Fibroblast of skin of abdomen (primary cell): ENCODE results near the gene KRTAP4-12. TPM values are rescaled to one million over a fixed set of nuclear protein-coding genes. Genes with fewer than 3 reads are reported as not detected.
A peak's percentile ranks its signal among the peaks of the same experiment; 100 is the strongest.
"Not testable (repeated sequence)": the region's sequence is repeated elsewhere in the genome, so short reads cannot be mapped to it uniquely, and the experiment has no call there.

ENCODE experiments used
- DNase-seq: peaks from one replicate; pipeline ENCODE4 v3.0.0-alpha.2; 2013
- polyA plus RNA-seq, 2 experiments: library from polyadenylated mRNA; unstranded; fragments of 120-200 nt; gene quantifications; one replicate each; pipeline ENCODE4 v1.2.1, GENCODE V29; 2013; ENCODE audit not compliant: insufficient read length in 2 of 2

KRTAP4-12 gene
- not detected for polyA plus RNA-seq (2013, experiment 1 of 2; ENCODE audit: insufficient read length)
- not detected for polyA plus RNA-seq (2013, experiment 2 of 2; ENCODE audit: insufficient read length)

GRCh38 chr17:41123991-41124371, at the start of gene KRTAP4-12:
Gene KRTAP4-12 (minus strand): TSS chr17:41124182. CDS start chr17:41124122, 60 bp downstream.
- DNase-seq, result not testable (repeated sequence)

DNA sequence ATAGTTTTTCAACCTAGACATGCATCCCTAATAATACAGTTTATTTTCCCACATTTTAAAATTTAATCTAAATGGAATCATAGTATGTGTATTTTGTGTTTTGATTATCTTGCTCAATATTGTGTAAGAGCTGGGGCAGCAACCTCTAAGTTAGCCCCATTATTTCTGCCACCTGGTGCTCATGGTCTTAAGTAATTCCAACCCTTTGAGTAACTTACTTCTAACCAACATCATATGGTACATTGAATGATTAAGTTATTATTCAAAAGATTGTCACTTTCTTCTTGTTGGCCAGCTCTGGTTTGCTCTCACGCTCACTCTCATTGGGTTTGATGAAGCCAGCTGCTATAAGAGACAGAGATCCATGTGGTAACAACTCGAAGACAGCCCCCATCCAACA, 47.9 kb upstream of the KRTAP4-12 start:
- DNase-seq, result peak; percentile 63

GRCh38 chr17:41168121-41168520, 44.1 kb upstream of the KRTAP4-12 start, which contains the start of gene KRTAP4-3:
Gene KRTAP4-3 (minus strand): TSS chr17:41168221. CDS start chr17:41168172, 49 bp downstream.
- DNase-seq, result no peak

DNA sequence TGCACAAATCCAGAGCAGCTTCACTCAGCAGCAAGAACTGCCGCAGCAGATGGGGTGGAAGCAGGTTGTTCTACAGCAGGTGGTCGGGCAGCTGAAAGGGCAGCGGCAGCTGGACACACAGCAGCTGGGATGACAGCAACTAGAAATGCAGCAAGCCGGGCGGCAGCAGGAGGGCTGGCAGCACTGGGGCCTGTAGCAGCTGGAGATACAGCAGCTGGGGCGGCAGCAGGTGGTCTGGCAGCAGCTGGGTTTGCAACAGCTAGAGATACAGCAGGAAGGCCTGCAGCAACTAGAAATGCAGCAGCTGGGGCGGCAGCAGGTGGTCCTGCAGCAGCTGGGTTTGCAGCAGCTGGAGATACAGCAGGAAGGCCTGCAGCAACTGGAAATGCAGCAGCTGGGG, 43.6 kb upstream of the KRTAP4-12 start:
- no peak for DNase-seq

GRCh38 chr17:41163828-41164227, 39.8 kb upstream of the KRTAP4-12 start:
- no peak for DNase-seq

DNA sequence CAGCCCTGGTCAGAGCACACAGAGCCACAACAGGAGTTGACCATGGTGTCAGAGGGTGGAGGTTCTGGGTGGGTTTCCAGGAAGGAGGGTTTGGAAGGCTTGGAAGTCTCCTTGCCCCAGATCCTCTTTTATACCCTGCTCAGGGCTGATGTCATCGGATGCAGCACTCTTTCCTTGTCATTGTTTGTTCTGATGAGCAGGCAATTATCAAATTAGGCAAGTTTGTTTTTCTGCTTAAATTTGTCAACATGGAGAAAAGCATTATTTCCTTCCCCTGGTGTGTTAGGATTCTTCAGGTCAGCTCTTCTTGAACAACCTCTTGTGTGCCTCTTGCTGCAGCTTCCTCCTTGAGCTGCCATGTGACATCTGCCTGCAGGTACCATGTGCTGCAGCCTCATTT, 36.7 kb upstream of the KRTAP4-12 start, which contains the start of gene KRTAP4-4:
KRTAP4-4 (minus strand) TSS at position 101 of the 400 bp plus-strand sequence; CDS start at position 44, 57 bp downstream.
- DNase-seq, result no peak

GRCh38 chr17:41160190-41160589, 36.2 kb upstream of the KRTAP4-12 start:
- not testable (repeated sequence) for DNase-seq

DNA sequence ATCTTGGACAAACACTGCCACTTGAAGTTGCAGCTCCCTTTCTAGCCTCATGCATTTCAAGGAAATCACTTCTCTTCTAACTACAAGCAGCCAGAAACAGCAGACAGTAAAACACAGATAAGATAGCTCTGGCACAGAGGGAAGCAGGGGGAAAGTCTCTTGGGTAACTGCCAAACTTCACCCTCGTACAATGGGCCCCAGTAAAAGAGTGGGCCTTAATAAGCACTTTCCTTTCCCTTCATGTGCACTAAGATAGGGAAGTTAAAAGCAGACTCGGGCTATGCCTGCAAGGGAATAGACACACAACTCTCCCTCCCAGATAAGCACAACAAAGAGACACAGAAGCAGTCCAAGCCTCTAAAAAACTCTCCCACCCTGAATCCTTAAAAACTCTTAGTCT, 29.9 kb upstream of the KRTAP4-12 start:
- DNase-seq, result no peak

DNA sequence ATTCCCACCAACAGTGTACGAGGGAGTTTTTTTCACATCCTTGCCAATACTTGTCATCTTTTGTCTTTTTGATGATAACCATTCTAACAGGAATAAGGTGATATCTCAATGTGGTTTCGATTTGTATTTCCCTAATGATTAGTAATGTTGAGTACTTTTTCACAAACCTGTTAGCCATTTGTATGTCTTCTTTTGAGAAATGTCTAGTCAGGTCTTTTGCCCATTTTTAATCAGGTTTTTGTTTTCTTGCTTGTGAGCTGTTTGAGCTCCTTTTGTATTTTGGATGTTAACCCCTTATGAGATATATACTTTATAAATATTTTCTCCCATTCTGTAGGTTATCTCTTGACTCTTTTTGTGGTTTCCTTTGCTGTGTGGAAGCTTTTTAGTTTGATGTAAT, 27.5 kb upstream of the KRTAP4-12 start:
- no peak for DNase-seq

GRCh38 chr17:41150026-41150425, 26.0 kb upstream of the KRTAP4-12 start:
- no peak for DNase-seq

- no peak for DNase-seq
Measured at GRCh38 chr17:41149652-41149985, 25.6 kb upstream of the KRTAP4-12 start, which contains the start of gene KRTAP4-5. Gene KRTAP4-5 (minus strand): TSS chr17:41149825. CDS start chr17:41149767, 58 bp downstream.

- not testable (repeated sequence) for DNase-seq
Measured at GRCh38 chr17:41148971-41149651, 25.1 kb upstream of the KRTAP4-12 start.

GRCh38 chr17:41147531-41148204, 23.7 kb upstream of the KRTAP4-12 start:
- no peak for DNase-seq

GRCh38 chr17:41145261-41145660, 21.3 kb upstream of the KRTAP4-12 start:
- DNase-seq, result no peak

GRCh38 chr17:41144846-41145245, 20.9 kb upstream of the KRTAP4-12 start:
- no peak for DNase-seq

DNA sequence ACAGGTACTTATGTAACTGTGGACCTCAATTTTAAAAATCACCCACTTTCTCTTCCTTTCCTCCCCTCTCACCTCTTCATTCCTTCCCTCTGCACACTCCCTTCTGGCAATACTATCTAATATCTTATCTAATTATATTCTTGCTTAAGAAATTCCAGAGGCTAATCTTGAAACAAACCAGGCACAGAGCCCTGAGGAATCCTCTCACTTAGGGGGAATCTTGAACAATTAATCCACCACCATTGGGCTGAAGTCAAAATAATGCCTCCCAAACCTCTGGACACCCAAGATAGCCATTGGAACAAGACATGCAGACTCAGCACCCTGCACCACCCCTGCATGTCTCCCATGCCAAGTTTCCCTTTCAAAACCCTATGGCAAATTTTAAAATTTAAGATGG, 17.4 kb upstream of the KRTAP4-12 start:
- DNase-seq, result no peak

- DNase-seq, result peak; percentile 97
Measured at GRCh38 chr17:41140360-41141131, 16.6 kb upstream of the KRTAP4-12 start, which contains the start of gene KRTAP4-6. Gene KRTAP4-6 (minus strand): TSS chr17:41140544. CDS start chr17:41140487, 57 bp downstream.

DNA sequence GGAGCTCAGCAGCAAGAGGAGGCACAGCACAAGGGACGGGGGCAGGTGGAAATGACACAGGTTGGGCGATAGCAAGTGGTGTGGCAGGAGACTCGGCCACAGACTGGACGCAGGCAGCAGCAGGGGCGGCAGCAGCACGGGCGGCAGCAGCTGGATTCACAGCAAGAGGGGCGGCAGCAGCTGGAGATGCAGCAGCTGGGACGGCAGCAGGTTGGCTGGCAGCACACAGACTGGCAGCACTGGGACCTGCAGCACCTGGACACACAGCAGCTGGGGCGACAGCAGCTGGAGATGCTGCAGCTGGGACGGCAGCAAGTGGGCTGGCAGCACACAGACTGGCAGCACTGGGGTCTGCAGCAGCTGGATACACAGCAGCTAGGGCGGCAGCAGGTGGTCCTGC, 15.9 kb upstream of the KRTAP4-12 start:
- DNase-seq, result not testable (repeated sequence)

- peak; percentile 31 for DNase-seq
Measured at GRCh38 chr17:41133880-41134735, 10.1 kb upstream of the KRTAP4-12 start.

- DNase-seq, result peak; percentile 40
Measured at GRCh38 chr17:41131979-41132378, 8.0 kb upstream of the KRTAP4-12 start.

- DNase-seq, result no peak
Measured at GRCh38 chr17:41127371-41127770, 3.4 kb upstream of the KRTAP4-12 start.

GRCh38 chr17:41126412-41126811, 2.4 kb upstream of the KRTAP4-12 start:
- DNase-seq, result no peak
